Prostate gland (tissue), 2 donors: ENCODE data around the gene ROGDI. TPM values are rescaled to one million over a fixed set of nuclear protein-coding genes. Genes with fewer than 3 reads are reported as not detected.

Experiments
- DNase-seq: peaks from one replicate; pipeline ENCODE4 v3.0.0-alpha.2; 2019; ENCODE audit warnings: low spot score
- H3K27ac ChIP-seq, 2 donors: fragments of 200-600 bp; sonication (generic); 2 replicates each; pipeline ENCODE4 v1.5.1; 2017 to 2019
- H3K27me3 ChIP-seq: fragments of 200-600 bp; sonication (generic); replicated peaks from 2 replicates; pipeline ENCODE4 v1.5.1; 2019; ENCODE audit not compliant: insufficient read depth
- H3K36me3 ChIP-seq, 2 donors: fragments of 200-600 bp; sonication (generic); 1 replicate in 1 of 2; 2 replicates in 1 of 2; pipeline versions ENCODE4 v1.5.1 to v1.8.1; 2017 to 2019
- H3K4me1 ChIP-seq: fragments of 200-600 bp; sonication (generic); replicated peaks from 2 replicates; pipeline ENCODE4 v1.5.1; 2019
- H3K4me3 ChIP-seq, 2 donors: fragments of 200-600 bp; sonication (generic); 2 replicates each; pipeline ENCODE4 v1.5.1; 2017 to 2019
- H3K9me3 ChIP-seq: fragments of 200-600 bp; sonication (generic); 2 replicates; pipeline ENCODE4 v1.5.1; 2017
- POLR2A ChIP-seq: fragments of 450-650 bp; IDR thresholded peaks from one replicate; pipeline ENCODE4 v1.6.1; 2016; ENCODE audit warnings: antibody characterized with exemption, mild to moderate bottlenecking
- POLR2AphosphoS5 ChIP-seq: sonication (generic); formaldehyde crosslinking; IDR thresholded peaks from one replicate; pipeline ENCODE4 v1.6.1; 2017; ENCODE audit warnings: antibody characterized with exemption
- WGBS: methylation state at CpG from one replicate; pipeline ENCODE4 v1.1.5; 2018; 5-methylcytosine and 5-hydroxymethylcytosine counted together
- intact Hi-C: fragments of 100-400 bp; cut with DNase I; formaldehyde crosslinking; loops from one replicate; pipeline ENCODE4 v1.14.2; 2022
- total RNA-seq, 2 donors: library from RNA; depleted of rRNA; stranded (reverse); fragments of >200 nt; gene quantifications; one replicate each; pipeline ENCODE4 v1.1.0, GENCODE V29; 2016
- TF ChIP-seq, protein P1 (sequence below), 4 experiments: fragments of 200-600 bp in 2 of 4; fragments of 450-650 bp in 2 of 4; sonication (generic) in 2 of 4; IDR thresholded peaks; 1 replicate in 3 of 4; 2 replicates in 1 of 4; pipeline ENCODE4 v1.5.1; 2016 to 2019; ENCODE audit warnings: antibody characterized with exemption in 4 of 4, mild to moderate bottlenecking in 2 of 4, moderate library complexity in 2 of 4

Gene ROGDI
- total RNA-seq = 10 to 100 TPM; 37.5 to 46.9 TPM

- DNase-seq = peak; percentile 88
- TF ChIP-seq, protein P1, sequence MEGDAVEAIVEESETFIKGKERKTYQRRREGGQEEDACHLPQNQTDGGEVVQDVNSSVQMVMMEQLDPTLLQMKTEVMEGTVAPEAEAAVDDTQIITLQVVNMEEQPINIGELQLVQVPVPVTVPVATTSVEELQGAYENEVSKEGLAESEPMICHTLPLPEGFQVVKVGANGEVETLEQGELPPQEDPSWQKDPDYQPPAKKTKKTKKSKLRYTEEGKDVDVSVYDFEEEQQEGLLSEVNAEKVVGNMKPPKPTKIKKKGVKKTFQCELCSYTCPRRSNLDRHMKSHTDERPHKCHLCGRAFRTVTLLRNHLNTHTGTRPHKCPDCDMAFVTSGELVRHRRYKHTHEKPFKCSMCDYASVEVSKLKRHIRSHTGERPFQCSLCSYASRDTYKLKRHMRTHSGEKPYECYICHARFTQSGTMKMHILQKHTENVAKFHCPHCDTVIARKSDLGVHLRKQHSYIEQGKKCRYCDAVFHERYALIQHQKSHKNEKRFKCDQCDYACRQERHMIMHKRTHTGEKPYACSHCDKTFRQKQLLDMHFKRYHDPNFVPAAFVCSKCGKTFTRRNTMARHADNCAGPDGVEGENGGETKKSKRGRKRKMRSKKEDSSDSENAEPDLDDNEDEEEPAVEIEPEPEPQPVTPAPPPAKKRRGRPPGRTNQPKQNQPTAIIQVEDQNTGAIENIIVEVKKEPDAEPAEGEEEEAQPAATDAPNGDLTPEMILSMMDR (IDR thresholded peaks at IDR 0.05) = no peak
- TF ChIP-seq POLR2AphosphoS5 (peak; percentile 78), POLR2A (peak; percentile 83)
- intact Hi-C loops = loop anchor here (10.0 kb wide), 1 partner anchor 67 kb away; the partner anchor contains the start of genes ANKS3 and DNAAF8
- 1% methylated on average over 67 of the region's 70 CpGs for WGBS
- peaks cover 0 to 14% of the 10 kb centered on the region in 2 donors for H3K36me3 ChIP-seq
- H3K27ac ChIP-seq = peak within 1 kb of the TSS; percentile 80 to 85
- H3K4me3 ChIP-seq = peak within 1 kb of the TSS; percentile 67 to 70
- no peaks in the 10 kb centered on the region for H3K27me3 ChIP-seq
- H3K4me1 ChIP-seq = peaks cover 13% of the 10 kb centered on the region
- H3K9me3 ChIP-seq = no peaks in the 10 kb centered on the region
Observed at GRCh38 chr16:4801962-4802658, at the start of gene ROGDI. TSS of gene ROGDI (minus strand) at chr16:4802633. CDS start at chr16:4802571, 62 bp downstream.

GRCh38 chr16:4850211-4850610 is 47.8 kb upstream of the ROGDI start:
- no peak for DNase-seq
- TF ChIP-seq POLR2AphosphoS5 (no peak), POLR2A (no peak)
- TF ChIP-seq, protein P1 (IDR thresholded peaks at IDR 0.05) = no peak
- Histone ChIP-seq H3K27ac (no peak overlapping the region), H3K4me3 (no peak overlapping the region), H3K36me3 (peaks cover 4% of the 10 kb centered on the region in 2 donors), H3K4me1 (peaks cover 9% of the 10 kb centered on the region), H3K9me3 (no peaks in the 10 kb centered on the region), H3K27me3 (no peaks in the 10 kb centered on the region)
- WGBS = 44% methylated on average over 3 of the region's 3 CpGs
- intact Hi-C loops = no loop called here

- peak overlapping the region; percentile 94 to 98 for H3K4me3 ChIP-seq
- DNase-seq = peak; percentile 53
- no peaks in the 10 kb centered on the region for H3K27me3 ChIP-seq
- H3K27ac ChIP-seq = peak overlapping the region; percentile 91 to 96
- WGBS = under 1% methylated on average over 67 of the region's 83 CpGs
- intact Hi-C loops = loop anchor here (5.0 to 10.0 kb wide), 2 partner anchors 109 to 113 kb away; partner anchors contain the start of genes ANKS3, DNAAF8 and SEC14L5
- H3K36me3 ChIP-seq = peaks cover 3 to 6% of the 10 kb centered on the region in 2 donors
- no peaks in the 10 kb centered on the region for H3K9me3 ChIP-seq
- peaks cover 13% of the 10 kb centered on the region for H3K4me1 ChIP-seq
- TF ChIP-seq, protein P1 (IDR thresholded peaks at IDR 0.05) = peak in 1 of 4 experiments; percentile 6
- no peak for TF ChIP-seq POLR2AphosphoS5
Observed at GRCh38 chr16:4847774-4848587, 45.5 kb upstream of the ROGDI start.

- Histone ChIP-seq H3K4me3 (peak within 1 kb of the TSS; percentile 94 to 98), H3K9me3 (no peaks in the 10 kb centered on the region), H3K27ac (peak within 1 kb of the TSS; percentile 91 to 96), H3K27me3 (no peaks in the 10 kb centered on the region), H3K4me1 (peaks cover 13% of the 10 kb centered on the region), H3K36me3 (peaks cover 6 to 12% of the 10 kb centered on the region in 2 donors)
- under 1% methylated on average over 94 of the region's 126 CpGs for WGBS
- DNase-seq = peak; percentile 99
- intact Hi-C loops = loop anchor here (5.0 to 10.0 kb wide), 2 partner anchors 110 to 112 kb away; partner anchors contain the start of genes ANKS3, DNAAF8 and SEC14L5
- TF ChIP-seq, protein P1 (IDR thresholded peaks at IDR 0.05) = peak in 1 of 4 experiments; percentile 15
- peak; percentile 93 for TF ChIP-seq POLR2AphosphoS5
- peak; percentile 77 for TF ChIP-seq POLR2A
Observed at GRCh38 chr16:4846901-4847773, 44.7 kb upstream of the ROGDI start, which contains the start of the genes GLYR1 and UBN1. TSS of gene GLYR1 (minus strand) at chr16:4847288. CDS start at chr16:4847265, 23 bp downstream. TSS of gene UBN1 (plus strand) at chr16:4847481. CDS start at chr16:4852918, 5,437 bp downstream.
